OCI-LY3 (cell line): ENCODE data around the gene PYHIN1.

ENCODE experiments used
- EZH2phosphoT487 ChIP-seq: fragments of 200-600 bp; shearing (Covaris generic); IDR thresholded peaks from 2 replicates; pipeline ENCODE4 v1.6.1; 2018; ENCODE audit warnings: antibody characterized with exemption, mixed run types, low read depth
- TF ChIP-seq, protein P1 (sequence below): fragments of 200-600, 300-600 bp; sonication (generic); IDR thresholded peaks from 2 replicates; pipeline ENCODE4 v1.5.1; 2014; ENCODE audit warnings: antibody characterized with exemption, low read length, low read depth

DNA sequence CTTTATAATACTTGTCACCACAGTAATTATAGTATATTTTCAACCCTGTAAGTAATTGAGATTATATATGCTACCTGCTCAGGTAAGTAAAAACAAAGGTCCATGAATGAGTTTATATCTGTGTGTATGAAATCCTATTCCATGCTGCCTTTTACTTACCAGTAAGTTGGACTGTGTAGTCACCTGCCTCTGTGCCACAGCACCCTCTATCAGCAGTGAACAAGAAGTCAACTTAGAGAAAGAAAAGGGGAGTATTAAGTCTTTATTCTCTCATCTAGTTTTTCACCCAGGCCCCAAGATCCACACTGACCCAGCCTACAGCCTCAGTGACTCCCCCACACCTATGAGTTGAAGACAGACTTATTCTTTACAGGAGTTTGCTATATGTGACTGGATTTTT, 41.5 kb downstream of the PYHIN1 start:
- TF ChIP-seq, protein P1, sequence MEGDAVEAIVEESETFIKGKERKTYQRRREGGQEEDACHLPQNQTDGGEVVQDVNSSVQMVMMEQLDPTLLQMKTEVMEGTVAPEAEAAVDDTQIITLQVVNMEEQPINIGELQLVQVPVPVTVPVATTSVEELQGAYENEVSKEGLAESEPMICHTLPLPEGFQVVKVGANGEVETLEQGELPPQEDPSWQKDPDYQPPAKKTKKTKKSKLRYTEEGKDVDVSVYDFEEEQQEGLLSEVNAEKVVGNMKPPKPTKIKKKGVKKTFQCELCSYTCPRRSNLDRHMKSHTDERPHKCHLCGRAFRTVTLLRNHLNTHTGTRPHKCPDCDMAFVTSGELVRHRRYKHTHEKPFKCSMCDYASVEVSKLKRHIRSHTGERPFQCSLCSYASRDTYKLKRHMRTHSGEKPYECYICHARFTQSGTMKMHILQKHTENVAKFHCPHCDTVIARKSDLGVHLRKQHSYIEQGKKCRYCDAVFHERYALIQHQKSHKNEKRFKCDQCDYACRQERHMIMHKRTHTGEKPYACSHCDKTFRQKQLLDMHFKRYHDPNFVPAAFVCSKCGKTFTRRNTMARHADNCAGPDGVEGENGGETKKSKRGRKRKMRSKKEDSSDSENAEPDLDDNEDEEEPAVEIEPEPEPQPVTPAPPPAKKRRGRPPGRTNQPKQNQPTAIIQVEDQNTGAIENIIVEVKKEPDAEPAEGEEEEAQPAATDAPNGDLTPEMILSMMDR, result peak; percentile 77
- no peak for TF ChIP-seq EZH2phosphoT487
